SU-DHL-6 (cell line): Measurements from ENCODE around the gene NDUFA3.

Source experiments
- H2AFZ ChIP-seq: fragments of 200-600 bp; sonication (generic); 2 replicates; pipeline ENCODE4 v1.6.1; 2014; ENCODE audit warnings: low read depth, mild to moderate bottlenecking, moderate library complexity, mixed read lengths, antibody characterized with exemption, low read length; ENCODE audit not compliant: severe bottlenecking
- H3F3A ChIP-seq: fragments of 200-600 bp; shearing (Covaris generic); 2 replicates; pipeline ENCODE4 v1.6.0; 2016; ENCODE audit warnings: antibody characterized with exemption, mild to moderate bottlenecking; ENCODE audit not compliant: insufficient read depth
- H3K27ac ChIP-seq: fragments of 200-600 bp; sonication (generic); 2 replicates; pipeline ENCODE4 v1.5.1; 2016; ENCODE audit warnings: low read depth, mild to moderate bottlenecking, low read length, moderate library complexity, mixed read lengths
- H3K27me3 ChIP-seq: fragments of 200-600 bp; sonication (generic), shearing (Covaris generic); 2 replicates; pipeline ENCODE4 v1.6.0; 2014; ENCODE audit warnings: mild to moderate bottlenecking, low read length
- H3K36me3 ChIP-seq: fragments of 200-600 bp; sonication (generic); 2 replicates; pipeline ENCODE4 v1.6.1; 2014; ENCODE audit warnings: mild to moderate bottlenecking, low read length, mixed read lengths
- H3K4me2 ChIP-seq: fragments of 300-600, 200-600 bp; shearing (Covaris generic), sonication (generic); 2 replicates; pipeline ENCODE4 v1.6.0; 2014; ENCODE audit warnings: low read length, low read depth, mild to moderate bottlenecking; ENCODE audit not compliant: poor library complexity, severe bottlenecking
- H3K4me3 ChIP-seq: fragments of 200-600 bp; sonication (generic); 2 replicates; pipeline ENCODE4 v1.5.1; 2014; ENCODE audit warnings: antibody characterized with exemption, low read length, mild to moderate bottlenecking, mixed read lengths; ENCODE audit not compliant: insufficient read depth, poor library complexity, severe bottlenecking
- H3K79me2 ChIP-seq: fragments of 200-600 bp; sonication (generic); 2 replicates; pipeline ENCODE4 v1.6.1; 2014; ENCODE audit warnings: mild to moderate bottlenecking, low read length, moderate library complexity; ENCODE audit not compliant: insufficient read depth
- H3K9ac ChIP-seq: fragments of 200-600 bp; sonication (generic); 2 replicates; pipeline ENCODE4 v1.7.0; 2014; ENCODE audit warnings: mild to moderate bottlenecking, low read length
- H3K9me2 ChIP-seq: fragments of 200-600 bp; sonication (generic); replicated peaks from 2 replicates; pipeline ENCODE4 v1.6.1; 2014; ENCODE audit warnings: low read length; ENCODE audit not compliant: insufficient read depth
- H3K9me3 ChIP-seq: fragments of 200-600 bp; sonication (generic); 2 replicates; pipeline ENCODE4 v1.6.1; 2014; ENCODE audit warnings: low read length, mixed read lengths; ENCODE audit not compliant: insufficient read depth
- H4K20me1 ChIP-seq: fragments of 200-600 bp; sonication (generic); 2 replicates; pipeline ENCODE4 v1.6.1; 2014; ENCODE audit warnings: low read depth, mild to moderate bottlenecking, antibody characterized with exemption, low read length, moderate library complexity, mixed read lengths
- EZH2phosphoT487 ChIP-seq: fragments of 200-600 bp; sonication (generic), shearing (Covaris generic); conservative IDR thresholded peaks from 2 replicates; pipeline ENCODE4 v1.6.1; 2018; ENCODE audit warnings: mild to moderate bottlenecking, antibody characterized with exemption, low read length, moderate library complexity, mixed read lengths
- TF ChIP-seq, protein P1 (sequence below): fragments of 200-600 bp; sonication (generic); IDR thresholded peaks from one replicate; pipeline ENCODE4 v1.5.1; 2017; ENCODE audit warnings: antibody characterized with exemption, mild to moderate bottlenecking, low read length, moderate library complexity; ENCODE audit not compliant: insufficient read depth, poor library complexity, severe bottlenecking

NDUFA3 gene

DNA sequence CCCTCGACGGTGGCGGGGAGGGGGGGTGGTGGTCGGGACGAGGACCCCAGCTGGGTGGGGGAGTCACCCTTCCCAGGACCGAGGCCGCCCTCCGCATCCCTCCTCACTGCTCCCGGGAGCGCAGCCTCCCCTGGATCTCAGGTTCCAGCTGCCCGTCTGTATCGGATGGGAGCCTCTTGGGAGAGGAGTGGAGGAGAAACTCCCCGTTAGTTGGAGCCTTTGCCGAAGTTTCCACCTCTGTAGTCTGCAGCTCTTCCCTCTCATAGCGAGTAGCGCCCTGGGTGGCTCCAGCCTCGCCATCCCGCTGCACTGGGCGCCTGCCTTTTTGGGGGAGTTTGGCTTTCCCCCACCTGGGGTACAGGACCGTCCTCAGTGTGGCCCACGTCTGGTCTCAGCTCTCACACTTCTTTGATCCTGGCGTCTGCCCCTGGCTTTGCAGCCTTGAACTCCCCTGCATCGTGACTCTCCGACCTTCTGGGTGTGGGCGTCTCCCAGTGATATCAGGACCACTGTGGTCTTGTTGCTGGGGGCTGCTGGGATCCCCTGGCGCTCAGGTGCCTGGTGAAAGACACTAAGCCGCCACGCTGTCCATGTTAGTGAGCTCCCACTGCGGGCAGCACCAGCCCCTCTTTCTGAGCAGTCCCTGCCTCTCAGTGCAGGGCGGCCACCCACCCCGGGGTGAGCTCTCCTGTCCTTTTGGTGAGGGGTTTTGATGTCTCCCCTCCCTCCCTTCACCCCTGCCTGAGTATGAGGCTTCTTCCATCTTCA is 36.0 kb downstream of the NDUFA3 start:
- no peaks in the 10 kb centered on the region for H3K27me3 ChIP-seq
- H3K9me2 ChIP-seq = no peaks in the 10 kb centered on the region
- H4K20me1 ChIP-seq = no peaks in the 10 kb centered on the region; the same call in 1 of the 2 replicates

DNA sequence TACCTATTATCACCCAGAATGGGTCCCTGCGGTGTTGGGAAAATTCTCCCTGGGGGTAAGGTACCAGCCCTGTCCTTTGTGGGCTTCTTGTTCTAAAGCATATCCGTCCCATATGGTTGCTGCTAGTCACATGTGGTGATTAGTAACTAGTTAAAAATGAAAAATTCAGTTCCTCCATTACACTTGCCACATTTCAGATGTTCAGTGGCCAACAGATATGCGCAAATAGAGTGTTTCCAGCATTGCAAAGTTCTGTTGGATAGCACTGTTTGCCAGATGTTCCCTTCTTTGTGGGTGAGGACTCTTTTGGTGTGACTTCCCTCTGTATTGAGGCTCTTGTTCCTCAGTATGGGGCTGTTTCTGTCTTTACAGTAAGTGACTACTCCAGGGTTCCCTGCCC is 38.7 kb downstream of the NDUFA3 start:
- Histone ChIP-seq H4K20me1 (no peaks in the 10 kb centered on the region; the same call in 1 of the 2 replicates), H3K36me3 (peaks cover 3% of the 10 kb centered on the region; the same call in 1 of the 2 replicates), H2AFZ (no peak overlapping the region), H3K27ac (no peak overlapping the region), H3K9me3 (no peaks in the 10 kb centered on the region), H3K27me3 (no peaks in the 10 kb centered on the region), H3K79me2 (peaks cover 50% of the 10 kb centered on the region), H3K4me2 (no peak overlapping the region), H3K4me3 (no peak overlapping the region), H3K9ac (no peak overlapping the region), H3F3A (no peaks in the 10 kb centered on the region), H3K9me2 (no peaks in the 10 kb centered on the region)
- TF ChIP-seq, protein P1, sequence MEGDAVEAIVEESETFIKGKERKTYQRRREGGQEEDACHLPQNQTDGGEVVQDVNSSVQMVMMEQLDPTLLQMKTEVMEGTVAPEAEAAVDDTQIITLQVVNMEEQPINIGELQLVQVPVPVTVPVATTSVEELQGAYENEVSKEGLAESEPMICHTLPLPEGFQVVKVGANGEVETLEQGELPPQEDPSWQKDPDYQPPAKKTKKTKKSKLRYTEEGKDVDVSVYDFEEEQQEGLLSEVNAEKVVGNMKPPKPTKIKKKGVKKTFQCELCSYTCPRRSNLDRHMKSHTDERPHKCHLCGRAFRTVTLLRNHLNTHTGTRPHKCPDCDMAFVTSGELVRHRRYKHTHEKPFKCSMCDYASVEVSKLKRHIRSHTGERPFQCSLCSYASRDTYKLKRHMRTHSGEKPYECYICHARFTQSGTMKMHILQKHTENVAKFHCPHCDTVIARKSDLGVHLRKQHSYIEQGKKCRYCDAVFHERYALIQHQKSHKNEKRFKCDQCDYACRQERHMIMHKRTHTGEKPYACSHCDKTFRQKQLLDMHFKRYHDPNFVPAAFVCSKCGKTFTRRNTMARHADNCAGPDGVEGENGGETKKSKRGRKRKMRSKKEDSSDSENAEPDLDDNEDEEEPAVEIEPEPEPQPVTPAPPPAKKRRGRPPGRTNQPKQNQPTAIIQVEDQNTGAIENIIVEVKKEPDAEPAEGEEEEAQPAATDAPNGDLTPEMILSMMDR = no peak
- TF ChIP-seq EZH2phosphoT487 = no peak

More for the DNA sequence above, 36.0 kb downstream of the NDUFA3 start:
- Histone ChIP-seq H3K9ac (peak overlapping the region; percentile 88), H3K4me3 (peak overlapping the region; percentile 75), H3K36me3 (no peaks in the 10 kb centered on the region), H3K4me2 (peak overlapping the region; percentile 73), H2AFZ (no peak overlapping the region), H3F3A (no peaks in the 10 kb centered on the region), H3K27ac (peak overlapping the region; percentile 67; the same call in 1 of the 2 replicates), H3K9me3 (no peaks in the 10 kb centered on the region), H3K79me2 (peaks cover 50% of the 10 kb centered on the region)
- TF ChIP-seq EZH2phosphoT487 = no peak
- TF ChIP-seq, protein P1 = no peak

DNA sequence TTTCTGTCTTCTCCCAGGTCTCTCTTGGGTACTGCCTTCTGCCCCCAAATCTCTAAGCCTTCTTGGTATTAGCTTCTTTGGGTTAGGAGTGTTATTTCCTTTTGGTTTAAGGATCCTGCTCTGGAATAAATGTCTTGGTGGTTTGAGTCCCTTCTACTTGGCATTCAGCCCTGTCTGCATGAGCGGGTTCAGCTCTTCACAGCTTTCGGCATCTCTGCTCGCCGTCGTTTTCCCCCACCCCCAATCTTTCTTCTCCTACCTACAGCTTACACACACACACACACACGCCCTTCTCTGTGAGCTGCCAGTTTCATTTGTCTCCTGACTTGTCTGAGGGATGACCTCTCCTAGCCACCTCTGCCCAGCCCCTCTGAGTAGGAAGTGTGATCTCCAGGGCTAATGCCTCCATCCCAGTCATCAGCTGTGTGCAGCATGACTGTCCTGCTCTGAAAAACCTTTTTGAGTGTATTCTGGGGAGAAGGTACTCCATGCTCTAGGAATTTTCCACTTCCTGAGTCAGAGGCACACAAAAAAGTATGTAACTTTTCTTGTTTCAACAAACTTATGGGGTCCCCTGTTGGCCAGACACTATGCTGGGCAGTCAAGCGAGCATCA is 39.6 kb downstream of the NDUFA3 start:
- Histone ChIP-seq H4K20me1 (no peaks in the 10 kb centered on the region; the same call in 1 of the 2 replicates), H2AFZ (no peak overlapping the region), H3K79me2 (peaks cover 50% of the 10 kb centered on the region), H3K36me3 (peaks cover 3% of the 10 kb centered on the region; the same call in 1 of the 2 replicates), H3K9me2 (no peaks in the 10 kb centered on the region), H3K9me3 (no peaks in the 10 kb centered on the region), H3F3A (no peaks in the 10 kb centered on the region), H3K27me3 (no peaks in the 10 kb centered on the region), H3K27ac (no peak overlapping the region), H3K4me2 (no peak overlapping the region), H3K4me3 (no peak overlapping the region), H3K9ac (no peak overlapping the region)
- no peak for TF ChIP-seq EZH2phosphoT487
- TF ChIP-seq, protein P1 = no peak
